Measurements from ENCODE around the gene ATIC.

DNA sequence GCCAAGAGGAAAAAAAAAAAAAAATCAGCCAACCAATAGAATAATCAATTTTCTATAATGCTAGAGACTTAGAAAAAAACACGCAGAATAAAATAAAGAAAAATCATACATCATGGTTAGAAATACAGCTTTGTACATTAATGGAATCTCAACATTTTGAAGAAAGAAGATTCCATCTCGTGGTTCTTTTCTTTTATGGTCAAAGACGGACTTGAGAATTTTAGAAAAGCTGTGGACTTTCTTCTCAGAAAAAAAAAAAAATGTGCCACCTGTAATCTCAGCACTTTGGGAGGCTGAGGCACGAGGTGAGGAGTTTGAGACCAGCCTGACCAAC lies 41.8 kb upstream of the ATIC start:
- TF ChIP-seq, protein P1, sequence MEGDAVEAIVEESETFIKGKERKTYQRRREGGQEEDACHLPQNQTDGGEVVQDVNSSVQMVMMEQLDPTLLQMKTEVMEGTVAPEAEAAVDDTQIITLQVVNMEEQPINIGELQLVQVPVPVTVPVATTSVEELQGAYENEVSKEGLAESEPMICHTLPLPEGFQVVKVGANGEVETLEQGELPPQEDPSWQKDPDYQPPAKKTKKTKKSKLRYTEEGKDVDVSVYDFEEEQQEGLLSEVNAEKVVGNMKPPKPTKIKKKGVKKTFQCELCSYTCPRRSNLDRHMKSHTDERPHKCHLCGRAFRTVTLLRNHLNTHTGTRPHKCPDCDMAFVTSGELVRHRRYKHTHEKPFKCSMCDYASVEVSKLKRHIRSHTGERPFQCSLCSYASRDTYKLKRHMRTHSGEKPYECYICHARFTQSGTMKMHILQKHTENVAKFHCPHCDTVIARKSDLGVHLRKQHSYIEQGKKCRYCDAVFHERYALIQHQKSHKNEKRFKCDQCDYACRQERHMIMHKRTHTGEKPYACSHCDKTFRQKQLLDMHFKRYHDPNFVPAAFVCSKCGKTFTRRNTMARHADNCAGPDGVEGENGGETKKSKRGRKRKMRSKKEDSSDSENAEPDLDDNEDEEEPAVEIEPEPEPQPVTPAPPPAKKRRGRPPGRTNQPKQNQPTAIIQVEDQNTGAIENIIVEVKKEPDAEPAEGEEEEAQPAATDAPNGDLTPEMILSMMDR (IDR thresholded peaks at IDR 0.05), result peak in 1 of 5 experiments; percentile 5
- no peak for TF ChIP-seq POLR2A (IDR thresholded peaks at IDR 0.05)
- no peak for TF ChIP-seq POLR2AphosphoS5 (IDR thresholded peaks at IDR 0.05)
- no peak for TF ChIP-seq EP300 (IDR thresholded peaks at IDR 0.05; ENCODE audit: low read depth)
